Measurements from ENCODE around the gene MAML3.
A peak's percentile ranks its signal among the peaks of the same experiment; 100 is the strongest.

Gene MAML3

DNA sequence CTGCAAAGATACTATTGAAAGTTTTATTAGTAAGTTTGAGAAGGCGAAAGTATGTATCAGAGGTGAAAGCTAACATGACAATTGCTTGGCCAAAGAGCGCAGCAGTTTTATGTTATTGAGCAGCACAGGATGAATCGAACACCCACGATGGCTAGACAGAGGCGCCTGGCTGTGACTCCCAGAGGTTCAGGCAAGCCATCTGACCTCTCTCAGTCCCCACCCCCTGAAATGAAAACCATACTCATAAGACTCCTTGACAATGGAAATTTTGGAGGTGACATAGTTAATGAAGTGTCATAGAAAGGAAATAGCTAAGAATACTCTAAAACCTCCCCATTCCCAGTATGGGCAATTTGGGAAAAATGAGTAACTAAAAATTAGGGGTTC, 417.7 kb downstream of the MAML3 start:
- no peaks in the 10 kb centered on the region for H3K9me3 ChIP-seq (ENCODE audit: control insufficient read depth, insufficient read depth, low read length)
- H3K36me3 ChIP-seq (ENCODE audit: control insufficient read depth, low read length) = no peaks in the 10 kb centered on the region
- H3F3A ChIP-seq (ENCODE audit: control insufficient read depth, insufficient read depth) = no peaks in the 10 kb centered on the region
- TF ChIP-seq EZH2phosphoT487 (IDR thresholded peaks at IDR 0.05; ENCODE audit: borderline replicate concordance, low read length) = no peak
- TF ChIP-seq, protein P1, sequence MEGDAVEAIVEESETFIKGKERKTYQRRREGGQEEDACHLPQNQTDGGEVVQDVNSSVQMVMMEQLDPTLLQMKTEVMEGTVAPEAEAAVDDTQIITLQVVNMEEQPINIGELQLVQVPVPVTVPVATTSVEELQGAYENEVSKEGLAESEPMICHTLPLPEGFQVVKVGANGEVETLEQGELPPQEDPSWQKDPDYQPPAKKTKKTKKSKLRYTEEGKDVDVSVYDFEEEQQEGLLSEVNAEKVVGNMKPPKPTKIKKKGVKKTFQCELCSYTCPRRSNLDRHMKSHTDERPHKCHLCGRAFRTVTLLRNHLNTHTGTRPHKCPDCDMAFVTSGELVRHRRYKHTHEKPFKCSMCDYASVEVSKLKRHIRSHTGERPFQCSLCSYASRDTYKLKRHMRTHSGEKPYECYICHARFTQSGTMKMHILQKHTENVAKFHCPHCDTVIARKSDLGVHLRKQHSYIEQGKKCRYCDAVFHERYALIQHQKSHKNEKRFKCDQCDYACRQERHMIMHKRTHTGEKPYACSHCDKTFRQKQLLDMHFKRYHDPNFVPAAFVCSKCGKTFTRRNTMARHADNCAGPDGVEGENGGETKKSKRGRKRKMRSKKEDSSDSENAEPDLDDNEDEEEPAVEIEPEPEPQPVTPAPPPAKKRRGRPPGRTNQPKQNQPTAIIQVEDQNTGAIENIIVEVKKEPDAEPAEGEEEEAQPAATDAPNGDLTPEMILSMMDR (IDR thresholded peaks at IDR 0.05; ENCODE audit: low read depth, low read length, poor library complexity, severe bottlenecking) = no peak
- peaks cover 17% of the 10 kb centered on the region for H3K27me3 ChIP-seq (ENCODE audit: control insufficient read depth, low read length)
- H3K27ac ChIP-seq (ENCODE audit: low read depth, low read length) = no peak overlapping the region
- H3K9me2 ChIP-seq (replicated peaks; ENCODE audit: control insufficient read depth, low read length) = no peaks in the 10 kb centered on the region
- H4K20me1 ChIP-seq (ENCODE audit: control insufficient read depth, insufficient read depth, low read depth, low read length) = no peaks in the 10 kb centered on the region
- H3K4me3 ChIP-seq (ENCODE audit: low read length) = no peak overlapping the region
- H3K79me2 ChIP-seq (ENCODE audit: control insufficient read depth, low read length) = no peaks in the 10 kb centered on the region
- H3K4me2 ChIP-seq (ENCODE audit: low read length) = no peak overlapping the region
- peaks cover 26% of the 10 kb centered on the region for H3K4me1 ChIP-seq (ENCODE audit: control insufficient read depth, low read length)

DNA sequence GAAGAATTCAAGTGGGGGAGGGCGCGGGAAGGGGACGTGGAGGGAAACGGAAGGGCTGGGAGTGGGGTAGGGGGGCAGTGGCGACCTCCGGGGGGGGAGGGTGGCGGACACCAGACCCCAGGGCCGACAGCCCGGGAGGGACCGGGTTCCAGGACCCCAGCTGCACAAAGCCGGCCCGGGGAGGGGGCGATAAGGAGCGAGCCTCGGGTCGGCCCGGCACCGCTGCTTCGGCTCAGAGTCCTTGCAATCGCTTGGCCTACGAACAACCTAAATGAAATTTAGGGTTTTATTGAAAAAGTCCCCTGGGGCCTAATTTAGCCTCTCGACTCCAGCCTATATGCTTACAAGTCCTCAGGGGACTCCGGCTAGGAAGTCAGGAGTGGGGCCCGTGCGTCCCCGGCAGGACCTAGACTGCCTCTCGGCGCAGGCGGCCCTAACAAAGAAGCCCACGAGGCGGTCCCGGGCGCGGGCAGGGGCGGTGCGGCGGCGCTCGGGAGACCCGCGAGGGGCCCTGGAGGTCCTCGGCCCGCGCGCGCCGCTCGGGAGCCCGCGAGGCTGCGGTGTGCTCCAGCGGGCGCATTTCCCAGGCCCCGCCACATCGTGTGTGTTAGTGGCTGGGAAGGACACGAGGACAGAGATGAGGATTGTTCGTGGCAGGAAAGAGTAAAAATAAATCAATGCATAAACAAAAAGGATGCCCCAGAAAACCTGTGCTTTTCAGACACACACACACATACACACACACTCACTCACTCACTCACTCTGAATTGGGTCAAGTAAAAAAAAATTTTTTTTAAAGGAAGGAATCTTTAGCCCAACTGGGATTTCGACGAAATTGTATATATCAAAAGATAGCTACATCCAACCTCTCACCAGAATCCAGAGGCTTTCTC, 418.4 kb downstream of the MAML3 start:
- peak overlapping the region; percentile 95 for H3K4me2 ChIP-seq (ENCODE audit: low read length)
- H3K27ac ChIP-seq (ENCODE audit: low read depth, low read length) = no peak overlapping the region
- H3K4me1 ChIP-seq (ENCODE audit: control insufficient read depth, low read length) = peaks cover 26% of the 10 kb centered on the region

DNA sequence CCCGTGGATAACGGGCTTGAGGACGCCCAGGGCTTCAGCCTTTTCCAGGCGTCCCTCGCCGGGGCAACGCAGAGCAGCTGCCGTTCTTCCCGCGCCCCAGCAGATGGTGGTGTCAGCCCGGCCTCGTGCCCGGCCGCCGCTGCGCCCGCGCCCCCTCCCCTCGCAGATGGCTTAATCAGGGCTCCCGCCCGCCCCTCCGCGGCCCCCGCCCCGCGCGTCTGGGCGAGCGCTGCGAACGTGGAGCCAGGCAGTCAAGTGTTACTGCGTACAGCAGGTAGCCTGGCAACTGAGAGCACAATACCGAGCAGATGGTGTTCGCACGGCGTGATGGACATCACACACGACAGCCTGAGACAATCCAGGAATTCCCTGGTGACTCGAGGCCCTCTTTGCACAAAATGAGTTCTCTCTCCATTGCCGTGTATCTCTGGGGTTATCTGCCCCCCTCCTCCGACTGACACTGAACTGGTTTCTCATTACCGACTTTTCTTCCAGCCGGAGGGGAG, 419.1 kb downstream of the MAML3 start:
- Histone ChIP-seq H3K4me2 (ENCODE audit: low read length) (peak overlapping the region; percentile 95), H3K4me3 (ENCODE audit: low read length) (peak overlapping the region; percentile 71)

More for the DNA sequence above, 418.4 kb downstream of the MAML3 start:
- no peaks in the 10 kb centered on the region for H3K79me2 ChIP-seq (ENCODE audit: control insufficient read depth, low read length)
- no peaks in the 10 kb centered on the region for H3K36me3 ChIP-seq (ENCODE audit: control insufficient read depth, low read length)
- H3K27me3 ChIP-seq (ENCODE audit: control insufficient read depth, low read length) = peaks cover 17% of the 10 kb centered on the region
- TF ChIP-seq, protein P1 (IDR thresholded peaks at IDR 0.05; ENCODE audit: low read depth, low read length, poor library complexity, severe bottlenecking) = no peak
- TF ChIP-seq EZH2phosphoT487 (IDR thresholded peaks at IDR 0.05; ENCODE audit: borderline replicate concordance, low read length) = no peak
- no peaks in the 10 kb centered on the region for H3F3A ChIP-seq (ENCODE audit: control insufficient read depth, insufficient read depth)
- H3K9me3 ChIP-seq (ENCODE audit: control insufficient read depth, insufficient read depth, low read length) = no peaks in the 10 kb centered on the region
- H4K20me1 ChIP-seq (ENCODE audit: control insufficient read depth, insufficient read depth, low read depth, low read length) = no peaks in the 10 kb centered on the region
- peak overlapping the region; percentile 71 for H3K4me3 ChIP-seq (ENCODE audit: low read length)
- no peaks in the 10 kb centered on the region for H3K9me2 ChIP-seq (replicated peaks; ENCODE audit: control insufficient read depth, low read length)

More for the DNA sequence above, 419.1 kb downstream of the MAML3 start:
- H3K4me1 ChIP-seq (ENCODE audit: control insufficient read depth, low read length) = peaks cover 26% of the 10 kb centered on the region
- H3K9me3 ChIP-seq (ENCODE audit: control insufficient read depth, insufficient read depth, low read length) = no peaks in the 10 kb centered on the region
- no peaks in the 10 kb centered on the region for H3K36me3 ChIP-seq (ENCODE audit: control insufficient read depth, low read length)
- H3K79me2 ChIP-seq (ENCODE audit: control insufficient read depth, low read length) = no peaks in the 10 kb centered on the region
- peaks cover 17% of the 10 kb centered on the region for H3K27me3 ChIP-seq (ENCODE audit: control insufficient read depth, low read length)
- no peaks in the 10 kb centered on the region for H3F3A ChIP-seq (ENCODE audit: control insufficient read depth, insufficient read depth)
- no peaks in the 10 kb centered on the region for H4K20me1 ChIP-seq (ENCODE audit: control insufficient read depth, insufficient read depth, low read depth, low read length)
- H3K27ac ChIP-seq (ENCODE audit: low read depth, low read length) = no peak overlapping the region
- TF ChIP-seq EZH2phosphoT487 (IDR thresholded peaks at IDR 0.05; ENCODE audit: borderline replicate concordance, low read length) = peak; percentile 71; the same call in 1 of the 2 replicates
- TF ChIP-seq, protein P1 (IDR thresholded peaks at IDR 0.05; ENCODE audit: low read depth, low read length, poor library complexity, severe bottlenecking) = peak; percentile 71
- no peaks in the 10 kb centered on the region for H3K9me2 ChIP-seq (replicated peaks; ENCODE audit: control insufficient read depth, low read length)

Data from DOHH2 (cell line).